Activated T-helper 9 cell treated with anti-CD3 and anti-CD28 coated beads, Interleukin-2, amount 50 U/mL, for 16 hours (primary cell): ENCODE results near the gene C21orf91.
A peak's percentile ranks its signal among the peaks of the same experiment; 100 is the strongest.

Source experiments
- DNase-seq: peaks from one replicate; pipeline ENCODE4 v3.0.0-alpha.2; 2020; ENCODE audit warnings: low read depth

Gene C21orf91

DNA sequence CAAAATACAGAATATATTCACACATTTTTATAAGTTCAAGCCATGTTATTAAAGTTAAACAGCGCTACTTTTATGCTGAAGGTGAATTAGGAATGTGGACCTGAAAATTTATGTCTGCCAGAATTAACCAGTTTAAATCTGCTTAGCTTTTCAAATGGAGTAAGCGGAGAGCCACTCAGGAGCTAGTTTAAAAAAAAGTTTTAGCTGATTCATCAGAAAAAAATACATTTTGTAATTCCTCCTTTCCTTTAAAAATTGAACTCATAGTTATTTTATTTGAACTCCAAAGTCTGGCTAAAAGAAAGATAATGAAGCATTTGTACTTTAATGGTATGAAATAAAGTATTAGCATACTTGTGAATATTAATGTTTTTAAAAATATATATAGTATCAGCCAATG, 21.2 kb downstream of the C21orf91 start:
- no peak for DNase-seq

DNA sequence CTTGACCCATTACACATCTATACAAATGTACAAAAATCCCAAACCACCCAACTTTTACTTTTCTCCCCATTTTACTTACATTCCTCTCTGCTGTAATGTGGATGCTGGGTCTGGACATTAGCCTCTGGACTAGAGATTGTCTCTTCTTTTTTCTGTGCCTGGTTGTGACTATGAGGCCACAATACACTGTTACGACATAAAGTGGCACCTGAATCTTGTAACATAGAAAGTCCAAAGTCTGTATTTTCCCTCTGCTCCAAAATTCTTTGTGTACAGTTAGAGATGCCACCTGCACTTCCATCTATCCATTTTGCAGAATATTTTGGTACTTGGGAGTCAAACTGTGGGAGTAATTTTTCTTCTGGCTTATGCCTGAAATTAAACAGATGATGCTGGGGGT, 22.7 kb downstream of the C21orf91 start:
- no peak for DNase-seq

DNA sequence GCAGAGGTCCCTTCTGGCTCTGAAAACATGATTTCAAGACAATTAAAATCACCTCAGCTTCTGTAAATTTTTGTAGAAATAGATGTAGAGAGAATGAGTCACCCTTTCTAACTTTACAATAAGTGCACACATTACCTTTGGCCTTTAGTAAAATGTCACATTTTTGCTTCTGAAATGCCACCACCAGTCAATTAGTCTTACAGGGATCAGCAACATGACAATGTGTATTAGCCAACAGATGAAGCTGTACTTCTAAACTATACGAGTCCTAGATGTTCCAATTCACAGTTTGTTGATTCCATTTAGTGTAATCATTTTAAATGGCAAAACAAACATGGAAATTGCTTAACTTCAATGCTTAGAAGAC, 23.1 kb downstream of the C21orf91 start:
- DNase-seq = no peak

DNA sequence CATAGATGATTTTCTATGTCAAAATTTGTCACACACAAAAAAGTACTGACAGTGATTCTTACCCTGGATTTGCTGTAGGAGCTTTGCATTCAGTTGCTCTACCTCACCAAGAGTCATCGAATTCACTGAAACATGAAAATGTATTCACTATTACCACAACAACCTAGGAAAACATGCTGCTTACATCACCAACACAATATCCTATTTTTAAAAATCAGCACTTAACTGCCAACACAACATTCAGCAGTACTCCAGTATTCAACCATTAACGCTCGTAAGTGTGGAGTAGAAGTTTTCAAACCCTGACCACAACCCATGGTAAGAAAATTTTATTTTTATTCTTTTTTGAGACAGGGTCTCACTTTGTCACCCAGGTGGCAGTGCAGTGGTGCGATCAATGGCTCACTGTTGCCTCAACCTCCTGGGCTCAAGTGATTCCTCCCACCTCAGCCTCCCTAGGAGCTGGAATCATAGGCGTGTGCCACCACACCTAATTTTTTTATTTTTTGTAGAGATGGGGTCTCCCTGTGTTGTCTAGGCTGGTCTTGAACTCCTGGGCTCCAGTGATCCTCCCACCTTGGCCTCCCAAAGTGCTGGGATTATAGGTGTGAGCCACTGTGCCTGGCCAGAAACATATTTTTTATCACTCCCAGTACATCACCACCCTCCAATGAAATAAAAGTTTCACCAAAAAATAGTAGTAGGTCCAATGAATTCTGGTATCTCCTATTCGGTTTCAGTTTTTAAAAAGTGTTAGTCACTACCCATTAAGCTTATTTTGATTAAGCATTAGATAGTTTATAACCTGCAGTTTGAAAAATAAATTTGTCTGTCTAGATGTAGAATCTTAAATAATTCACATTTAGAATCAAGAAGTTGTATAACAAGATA, 23.8 kb downstream of the C21orf91 start:
- no peak for DNase-seq

DNA sequence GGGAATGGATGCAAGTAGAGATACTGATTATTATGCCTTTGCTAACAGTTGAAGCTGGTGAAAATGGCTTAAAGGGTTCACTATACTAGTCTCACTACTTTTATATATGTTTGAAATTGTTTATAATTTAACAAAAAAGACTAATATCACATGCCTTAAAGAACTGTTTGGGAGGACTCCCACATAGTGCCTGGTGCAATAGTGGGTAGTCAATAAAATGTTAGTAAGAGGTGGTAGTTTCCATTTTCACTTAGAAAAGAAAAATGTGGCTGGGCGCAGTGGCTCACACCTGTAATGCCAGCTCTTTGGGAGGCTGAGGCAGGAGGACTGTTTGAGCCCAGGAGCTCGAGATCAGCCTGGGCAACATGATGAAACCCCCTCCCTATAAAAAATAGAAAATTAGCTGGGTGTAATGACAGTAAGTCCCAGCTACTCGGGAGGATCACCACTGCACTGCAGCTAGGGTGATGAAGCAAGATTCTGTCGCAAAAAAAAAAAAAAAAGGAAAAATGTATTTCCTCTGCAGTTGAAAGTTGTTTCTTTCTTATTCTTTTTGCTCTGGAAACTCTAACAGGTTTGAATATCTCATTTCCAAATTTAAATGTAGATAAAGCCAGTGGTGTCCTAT, 24.5 kb downstream of the C21orf91 start:
- DNase-seq = no peak

DNA sequence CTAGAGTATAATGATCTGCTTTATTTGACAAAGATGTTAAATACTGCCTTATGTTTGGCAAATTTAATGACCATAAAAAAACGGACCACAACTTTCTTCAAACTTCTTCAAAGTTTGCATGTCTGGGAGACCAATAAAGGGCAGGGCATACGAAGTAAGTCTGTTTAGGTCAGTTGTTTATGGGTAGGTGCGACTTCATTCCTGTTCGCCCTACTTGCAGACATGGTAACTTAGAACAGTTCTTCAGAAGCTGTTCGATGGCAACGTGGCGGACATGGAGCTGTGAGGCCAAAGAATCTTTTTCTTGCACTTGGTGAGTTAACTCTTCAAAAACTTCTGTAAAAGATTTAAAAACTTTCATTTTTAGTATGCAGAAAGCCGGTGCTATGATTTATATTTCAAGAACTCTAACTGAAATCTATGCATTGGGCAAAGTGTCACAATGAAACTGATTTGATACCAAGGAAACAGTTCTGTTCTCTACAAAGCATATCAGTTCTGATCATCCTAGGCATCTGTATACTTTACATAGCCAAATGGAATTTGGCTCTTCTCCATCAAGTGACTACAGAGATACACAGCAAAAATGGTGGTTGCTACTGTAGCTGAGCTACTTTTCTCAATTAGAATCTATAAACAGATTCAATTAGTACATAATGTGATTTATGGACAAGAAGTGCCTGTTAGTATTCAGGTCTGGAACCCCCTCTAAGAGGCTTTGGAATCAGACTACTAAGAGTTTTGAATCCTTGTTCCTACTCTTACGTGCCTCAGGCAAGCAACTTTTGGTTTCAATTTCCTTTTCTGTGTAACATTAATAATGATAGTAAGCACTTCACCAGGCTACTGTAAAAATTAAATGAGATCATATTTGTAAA, 25.7 kb downstream of the C21orf91 start:
- DNase-seq = no peak

DNA sequence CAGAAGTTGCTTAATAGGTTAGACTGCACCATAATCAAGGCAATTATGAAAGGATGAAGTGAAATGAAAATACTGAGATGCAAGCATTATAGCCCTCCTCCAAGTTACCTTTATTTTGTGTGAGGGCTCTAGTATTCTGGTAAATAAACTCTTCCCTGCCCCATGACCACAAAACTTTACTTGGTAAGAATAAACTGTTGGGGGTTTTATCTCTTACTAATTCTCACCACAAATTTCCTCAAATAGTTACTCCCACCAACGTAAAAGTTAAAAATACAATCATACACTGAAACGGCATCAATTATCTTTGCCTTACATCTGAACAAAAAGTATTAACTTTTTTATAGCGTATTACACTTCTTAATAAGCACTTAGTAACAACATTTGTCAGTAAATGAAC, 29.5 kb downstream of the C21orf91 start:
- no peak for DNase-seq

DNA sequence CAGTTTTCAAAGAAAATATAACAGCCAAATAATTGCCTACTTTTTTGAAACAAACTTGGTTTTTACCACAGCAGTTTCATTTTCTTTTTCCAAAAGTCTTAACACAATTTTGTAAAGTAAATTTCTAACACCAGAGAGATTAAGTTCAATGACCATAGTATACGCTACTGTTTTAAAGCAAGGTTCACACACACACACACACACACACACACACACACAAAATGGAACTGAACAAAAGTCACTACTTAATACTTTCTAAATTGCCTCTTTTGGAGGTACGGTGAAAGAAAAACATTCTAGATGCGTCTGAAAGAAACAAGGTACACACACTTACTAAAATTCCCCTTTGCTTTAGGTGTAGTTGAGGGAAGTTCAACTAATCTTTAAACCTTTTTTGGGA, 30.1 kb downstream of the C21orf91 start:
- no peak for DNase-seq

DNA sequence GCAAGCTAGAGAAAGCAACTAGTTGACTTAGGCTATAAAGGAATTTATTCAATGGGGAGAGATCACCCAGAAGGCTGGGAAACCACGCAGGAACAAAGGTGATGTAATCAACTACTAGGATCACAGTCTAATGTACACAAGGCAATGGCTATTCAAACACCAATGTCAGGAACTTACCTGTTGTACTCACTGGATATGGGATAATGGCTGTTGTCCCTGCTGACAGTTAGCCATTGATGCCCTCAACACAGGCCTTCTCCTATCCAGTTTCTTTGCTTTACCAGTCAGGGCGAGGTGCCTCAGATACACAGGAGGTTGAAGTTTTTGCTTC, 32.3 kb downstream of the C21orf91 start:
- DNase-seq = no peak

DNA sequence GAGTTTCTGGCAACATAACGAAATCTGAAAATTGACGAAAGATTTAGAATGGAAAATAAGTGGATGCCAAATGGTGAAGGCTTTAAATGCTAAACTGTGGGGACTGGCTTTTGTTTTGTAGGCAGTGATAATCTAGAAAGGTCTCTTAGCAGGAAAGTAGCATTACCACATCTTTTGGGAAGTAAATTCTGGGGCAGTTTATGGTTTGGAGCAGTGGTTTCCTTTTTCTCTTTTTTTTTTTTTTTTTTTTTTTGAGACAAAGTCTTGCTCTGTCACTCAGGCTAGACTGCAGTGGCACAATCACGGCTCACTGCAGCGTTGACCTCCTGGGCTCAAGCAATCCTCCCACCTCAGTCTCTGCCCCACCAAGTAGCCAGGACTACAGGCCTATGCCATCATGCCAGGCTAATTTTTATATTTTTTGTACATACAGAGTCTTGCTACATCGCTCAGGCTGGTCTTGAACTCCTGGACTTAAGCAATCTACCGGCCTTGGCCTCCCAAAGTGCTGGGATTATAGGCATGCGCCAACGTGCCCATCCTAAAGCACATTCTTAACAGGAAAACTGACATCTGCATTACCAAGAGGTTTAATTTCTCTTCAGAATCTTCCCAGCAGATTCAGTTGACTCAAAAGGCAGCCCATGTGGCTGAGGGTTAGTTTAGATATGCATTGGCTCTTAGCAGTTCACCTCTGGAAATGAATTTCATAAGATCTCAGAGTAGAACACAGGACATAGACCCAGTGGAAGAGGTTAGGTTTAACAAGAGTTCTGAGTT, 32.9 kb downstream of the C21orf91 start:
- no peak for DNase-seq

DNA sequence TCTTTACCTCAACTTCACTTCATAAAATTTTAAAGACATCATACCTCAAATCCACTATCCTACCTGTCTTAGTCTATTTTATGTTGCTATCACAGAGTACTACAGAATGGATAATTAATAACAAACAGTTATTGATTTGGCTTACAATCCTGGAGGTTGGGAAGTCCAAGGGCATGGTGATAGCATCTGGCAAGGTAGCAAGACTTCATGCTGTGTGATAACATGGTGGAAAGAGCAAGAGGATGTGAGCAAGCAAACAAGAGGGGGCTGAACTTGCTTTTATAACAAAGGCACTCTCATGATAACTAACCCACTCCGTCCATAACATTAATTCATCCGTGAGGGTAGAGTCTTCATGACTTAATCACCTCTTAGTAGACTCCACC, 33.8 kb downstream of the C21orf91 start:
- DNase-seq = no peak

DNA sequence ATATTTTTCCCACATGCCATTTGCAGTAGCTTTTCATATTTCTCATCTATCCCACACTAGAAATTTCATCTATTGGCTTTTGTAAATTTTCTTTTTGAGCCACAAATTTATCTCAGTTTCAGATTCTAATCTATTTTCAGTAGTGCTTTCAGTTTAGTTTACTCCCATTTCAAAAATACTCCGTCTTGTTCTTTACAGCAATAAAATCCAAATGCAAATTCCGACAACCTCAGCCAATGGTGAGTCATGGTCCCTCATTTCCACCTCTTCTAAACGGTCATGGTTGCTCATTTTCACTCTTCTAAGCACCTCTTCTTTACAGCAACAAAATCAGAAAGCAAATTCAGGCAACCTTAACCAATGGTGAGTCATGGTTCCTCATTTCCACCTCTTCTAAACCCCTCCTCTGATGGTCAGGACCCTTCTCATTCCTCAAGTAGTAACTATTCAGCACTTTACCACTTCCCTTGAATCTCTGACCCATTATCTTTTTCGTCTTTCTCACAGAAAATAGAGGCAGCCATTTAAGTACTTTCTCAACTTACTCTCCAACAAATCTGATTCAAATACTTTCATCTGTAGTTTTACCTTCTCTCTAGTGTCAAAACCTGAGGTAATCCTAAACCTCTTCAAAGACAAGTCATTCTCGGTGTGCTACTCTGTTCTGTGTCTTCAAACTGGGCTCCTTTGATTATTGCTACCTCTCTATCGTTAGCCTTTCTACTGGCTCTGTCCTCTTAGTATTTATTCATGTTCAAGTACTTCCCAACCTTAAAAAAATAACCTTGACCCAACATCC, 34.4 kb downstream of the C21orf91 start:
- no peak for DNase-seq

DNA sequence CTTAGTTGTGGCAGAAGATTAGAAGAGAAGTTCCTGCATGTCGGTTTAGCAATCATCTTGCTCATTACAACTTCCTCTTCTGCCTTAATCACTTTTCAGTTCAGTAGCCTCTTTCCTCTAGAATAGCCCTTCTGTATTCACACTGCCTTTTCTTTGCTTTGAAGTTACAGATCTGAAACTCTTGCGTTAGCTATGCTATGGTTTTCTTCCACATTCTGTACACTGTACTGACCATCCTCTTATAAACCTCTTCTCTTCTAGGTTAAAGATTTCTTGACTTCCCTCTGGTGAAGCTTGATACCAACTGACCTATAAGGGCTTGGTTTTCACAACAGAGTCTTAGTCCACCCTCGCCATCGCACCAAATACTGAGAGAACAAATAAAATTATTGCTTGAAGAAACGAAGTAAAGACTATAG, 35.0 kb downstream of the C21orf91 start:
- no peak for DNase-seq

DNA sequence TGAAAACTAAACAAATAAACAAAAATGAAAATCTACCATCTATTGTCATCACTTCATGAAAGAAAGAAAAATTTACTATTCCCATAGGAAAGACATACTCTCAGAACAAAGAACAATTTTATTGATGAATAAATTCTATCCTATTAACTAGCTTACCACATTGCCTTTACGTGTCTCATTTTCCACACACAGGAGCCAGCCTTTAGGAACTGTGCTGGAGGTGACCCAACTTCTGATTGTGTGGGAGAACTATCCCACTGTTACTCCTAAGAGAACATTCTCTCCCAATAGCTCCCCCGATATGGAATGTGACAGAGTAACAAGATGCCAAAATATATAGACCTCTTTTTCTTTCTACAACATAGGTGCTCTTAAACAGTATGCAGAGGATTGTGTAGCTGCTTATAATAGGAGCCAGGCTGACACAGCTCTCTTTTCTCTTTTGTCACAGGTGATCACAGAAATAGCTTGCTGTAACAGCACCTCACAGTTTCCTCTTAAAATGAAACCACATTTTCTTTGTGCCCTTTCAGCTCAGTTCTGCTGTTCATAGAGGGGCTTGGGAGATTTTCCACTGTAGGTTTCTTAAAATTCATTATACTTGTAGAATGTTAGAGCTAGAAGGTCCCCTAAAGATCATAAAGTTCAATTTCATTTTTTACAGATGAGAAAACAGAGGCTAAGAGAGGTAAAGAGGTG, 35.5 kb downstream of the C21orf91 start:
- no peak for DNase-seq

DNA sequence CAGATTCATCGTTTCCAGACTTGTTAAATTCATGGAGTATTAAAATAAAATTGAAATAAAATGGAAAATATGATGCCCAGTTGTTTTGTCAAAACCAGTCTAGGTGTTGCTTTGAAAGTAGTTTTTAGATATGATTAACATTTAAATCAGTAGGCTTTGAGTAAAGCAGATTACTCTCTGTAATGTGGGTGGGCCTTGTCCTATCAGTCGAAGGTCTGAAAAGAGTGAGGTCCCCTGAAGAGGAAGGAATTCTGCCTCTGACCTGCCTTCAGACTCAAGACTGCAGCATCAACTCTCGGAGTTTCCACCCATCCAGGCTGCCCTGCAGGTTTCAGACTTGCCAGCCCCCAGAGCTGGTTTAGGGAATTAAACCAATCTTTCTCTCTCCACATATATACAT, 36.2 kb downstream of the C21orf91 start:
- DNase-seq = no peak

DNA sequence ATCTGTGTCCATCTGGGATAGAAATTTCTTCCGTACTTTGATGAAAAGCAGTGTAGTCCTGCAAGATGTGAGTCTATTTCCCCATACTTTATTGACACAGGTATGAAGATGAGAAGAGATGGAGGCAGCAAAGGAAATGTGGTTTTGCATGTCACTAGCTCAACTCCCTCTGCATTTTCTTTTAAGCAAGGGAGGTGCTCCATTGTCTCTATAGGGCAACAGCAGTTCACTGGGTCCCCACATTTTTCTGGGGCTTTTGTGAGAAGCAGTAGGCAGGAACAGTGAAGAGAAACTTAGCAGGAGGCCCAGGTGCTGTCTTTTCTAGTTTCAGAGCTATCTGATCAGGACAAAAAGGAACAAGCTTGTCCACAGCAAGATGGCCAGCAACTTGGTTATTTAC, 37.1 kb downstream of the C21orf91 start:
- no peak for DNase-seq

DNA sequence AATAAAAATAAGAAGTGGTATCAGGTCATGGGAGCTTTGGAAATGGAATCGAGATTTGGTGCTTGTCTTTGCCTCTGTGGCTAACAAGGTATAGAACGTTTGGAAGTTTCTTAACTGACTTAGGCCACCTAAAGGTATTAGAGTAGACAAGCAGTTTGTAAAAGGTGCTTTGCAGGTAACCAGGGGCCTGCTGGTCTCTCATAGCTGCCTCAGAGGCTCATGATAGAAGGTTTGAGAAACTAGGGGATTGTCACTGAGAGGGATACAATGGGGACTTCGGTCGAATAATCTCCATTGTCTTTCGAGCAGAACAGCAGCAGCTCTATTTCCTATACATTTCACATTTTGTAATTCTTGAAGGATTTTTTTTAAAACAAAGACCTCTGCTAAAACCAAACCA, 37.6 kb downstream of the C21orf91 start:
- no peak for DNase-seq

DNA sequence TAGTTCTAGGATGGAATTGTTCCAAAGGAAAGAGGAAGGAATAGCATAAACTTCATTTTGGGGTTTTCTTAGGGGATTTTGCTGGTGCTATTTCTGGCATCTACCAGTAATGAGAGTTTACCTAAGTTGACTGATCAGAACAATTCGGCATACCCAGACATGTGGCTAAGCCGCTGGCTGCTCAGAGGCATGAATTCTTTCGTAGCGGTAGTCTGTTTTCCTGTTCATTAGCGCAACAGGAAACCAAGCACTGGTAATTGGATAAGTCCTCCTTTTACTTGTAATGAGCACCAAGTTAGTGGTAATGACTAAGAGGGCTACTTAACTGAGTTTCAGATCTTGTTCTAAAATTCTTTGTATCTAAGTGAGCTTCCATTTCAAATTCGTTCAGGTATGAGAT, 38.6 kb downstream of the C21orf91 start:
- DNase-seq = peak; percentile 24

DNA sequence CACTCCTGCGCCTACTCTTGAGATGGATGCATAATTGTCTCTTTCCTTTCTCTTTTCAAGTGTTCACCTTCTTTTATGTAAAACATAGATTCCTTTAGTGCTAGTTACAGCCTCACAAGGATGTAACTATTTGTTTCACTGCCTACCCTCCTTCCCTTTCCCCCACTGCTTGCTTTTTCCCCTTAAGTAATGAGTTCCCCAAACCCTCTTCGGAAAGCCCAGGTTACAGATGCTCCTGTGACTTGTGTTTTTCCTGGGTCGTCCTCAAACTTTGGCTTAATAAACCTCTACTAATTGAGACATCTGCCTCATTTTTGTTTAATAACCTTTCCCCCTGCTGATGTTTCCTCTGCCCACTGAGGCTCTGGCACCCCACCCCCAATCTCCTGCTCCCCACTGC, 39.2 kb downstream of the C21orf91 start:
- no peak for DNase-seq

DNA sequence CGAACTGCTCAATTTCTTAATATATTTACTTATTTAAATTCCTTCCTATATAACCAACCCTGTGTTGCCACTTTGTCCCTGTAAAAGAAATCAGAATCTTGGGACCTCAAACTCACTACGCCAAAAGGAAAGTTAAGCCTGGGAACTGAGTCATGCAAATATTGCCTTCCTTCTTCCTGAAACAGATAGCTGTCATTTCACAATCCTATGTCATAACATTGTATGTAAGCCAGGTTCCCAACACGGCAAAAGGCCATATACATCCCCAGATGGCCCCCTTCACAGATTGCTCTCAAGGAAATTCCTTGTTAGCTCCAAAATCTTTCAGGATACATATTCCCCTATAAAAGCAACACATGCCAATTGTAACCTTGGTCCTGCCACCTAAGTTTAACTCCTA, 39.7 kb downstream of the C21orf91 start:
- no peak for DNase-seq
